Activated CD8-positive, alpha-beta T cell treated with anti-CD3 and anti-CD28 coated beads, Interleukin-2, amount 10 ng/mL, durations not matched to agents 7 days and 5 days (primary cell): ENCODE measurements around the gene ITGA11. TPM values are rescaled to one million over a fixed set of nuclear protein-coding genes. Genes with fewer than 3 reads are reported as not detected.

ENCODE experiments used
- ATAC-seq: fragments of 150-1000 bp; cut with Tn5 transposase; one replicate; pipeline ENCODE4 v1.10.0; 2021; ENCODE audit warnings: moderate library complexity
- CTCF ChIA-PET: fragments of 350-600 bp; sonication (Branson Sonifier 250); formaldehyde crosslinking; loops from one replicate; lab custom pipeline; 2021; ENCODE audit warnings: antibody characterized with exemption; lab: Charles Lee
- POLR2A ChIA-PET: fragments of 350-600 bp; sonication (Branson Sonifier 250); formaldehyde crosslinking; loops from one replicate; lab custom pipeline; 2021; ENCODE audit warnings: antibody characterized with exemption; lab: Charles Lee
- DNase-seq: peaks from one replicate; pipeline ENCODE4 v3.0.0-alpha.2; 2020
- H3K27ac Mint-ChIP-seq: one replicate; pipeline ENCODE4 v1.8.0; 2021; ENCODE audit warnings: mild to moderate bottlenecking, mixed read lengths
- H3K27me3 Mint-ChIP-seq: one replicate; pipeline ENCODE4 v1.8.0; 2021; ENCODE audit warnings: low read depth, mixed read lengths
- H3K36me3 Mint-ChIP-seq: one replicate; pipeline ENCODE4 v1.8.0; 2021; ENCODE audit warnings: low read depth, mixed read lengths
- H3K4me1 Mint-ChIP-seq: one replicate; pipeline ENCODE4 v1.8.0; 2021; ENCODE audit warnings: low read depth, mixed read lengths
- H3K4me3 Mint-ChIP-seq: one replicate; pipeline ENCODE4 v1.8.0; 2021; ENCODE audit warnings: mild to moderate bottlenecking, mixed read lengths
- H3K9me3 Mint-ChIP-seq: one replicate; pipeline ENCODE4 v1.8.0; 2022; ENCODE audit warnings: mixed read lengths; ENCODE audit not compliant: insufficient read depth
- total RNA-seq, 2 experiments: library from RNA; stranded (reverse); gene quantifications; one replicate each; pipeline ENCODE4 v1.2.3, GENCODE V29; 2021

Gene ITGA11
- total RNA-seq, 2 experiments from 2014 or later, result 0.18 to 0.39 TPM

- Mint-ChIP-seq H3K27me3 (no peaks in the 10 kb centered on the region), H3K9me3 (no peaks in the 10 kb centered on the region), H3K36me3 (no peaks in the 10 kb centered on the region), H3K4me3 (no peak overlapping the region), H3K27ac (no peak overlapping the region), H3K4me1 (peaks cover 25% of the 10 kb centered on the region)
- ATAC-seq (peak; percentile 57), DNase-seq (peak; percentile 70)
- ChIA-PET CTCF (interaction anchor here (0.6 to 9.6 kb wide), 6 partner anchors 10 to 833 kb away, joined by 3 to 143 read pairs (median 4); no protein-coding TSS in a partner anchor), POLR2A (no interaction called here)
Observed at GRCh38 chr15:68383161-68384074, 48.5 kb downstream of the ITGA11 start.

- ChIA-PET POLR2A (no interaction called here), CTCF (interaction anchor here (0.8 to 9.6 kb wide), 7 partner anchors 8 to 129 kb away, joined by 3 to 143 read pairs (median 4); no protein-coding TSS in a partner anchor)
- H3K4me3 Mint-ChIP-seq, result no peak overlapping the region
- H3K9me3 Mint-ChIP-seq, result no peaks in the 10 kb centered on the region
- no peak for DNase-seq
- H3K36me3 Mint-ChIP-seq, result no peaks in the 10 kb centered on the region
- peaks cover 25% of the 10 kb centered on the region for H3K4me1 Mint-ChIP-seq
- no peak overlapping the region for H3K27ac Mint-ChIP-seq
- H3K27me3 Mint-ChIP-seq, result no peaks in the 10 kb centered on the region
- no peak for ATAC-seq
Observed at GRCh38 chr15:68382286-68383007, 49.5 kb downstream of the ITGA11 start.

DNA sequence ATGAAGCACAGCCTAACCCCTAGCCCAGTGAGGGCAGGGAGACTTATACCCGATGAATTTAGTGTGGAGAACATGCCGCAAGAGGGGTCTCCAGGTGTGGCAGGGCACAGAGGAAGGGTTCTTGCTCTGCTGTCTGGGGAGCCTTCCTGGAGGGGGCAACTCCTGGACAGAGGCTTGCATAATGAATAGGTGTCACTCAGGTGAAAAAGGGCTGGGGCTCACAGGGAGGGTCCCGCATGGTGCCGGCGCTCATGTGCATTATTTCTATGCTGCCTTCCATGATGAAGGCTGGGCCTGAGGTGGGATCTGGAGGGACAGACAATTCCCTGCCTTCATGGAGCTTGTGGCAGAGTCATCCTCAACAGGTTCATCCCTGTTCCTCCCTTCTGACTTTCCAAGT is 51.5 kb downstream of the ITGA11 start:
- ChIA-PET CTCF (interaction anchor here (1.6 to 9.6 kb wide), 3 partner anchors 12 to 127 kb away, joined by 4 to 143 read pairs (median 10); no protein-coding TSS in a partner anchor), POLR2A (no interaction called here)
- Mint-ChIP-seq H3K27me3 (no peaks in the 10 kb centered on the region), H3K9me3 (no peaks in the 10 kb centered on the region), H3K4me3 (no peak overlapping the region), H3K4me1 (peaks cover 25% of the 10 kb centered on the region), H3K27ac (no peak overlapping the region), H3K36me3 (no peaks in the 10 kb centered on the region)
- DNase-seq (peak; percentile 14), ATAC-seq (no peak)

- H3K4me3 Mint-ChIP-seq, result peak overlapping the region; percentile 18
- peak; percentile 77 for ATAC-seq
- ChIA-PET CTCF (interaction anchor here (0.7 to 9.6 kb wide), 10 partner anchors 8 to 80 kb away, joined by 3 to 143 read pairs (median 4); no protein-coding TSS in a partner anchor), POLR2A (interaction anchor here (0.8 to 1.5 kb wide), 3 partner anchors 57 to 426 kb away, joined by 3 to 10 read pairs (median 4); partner anchors contain the start of gene FEM1B)
- no peaks in the 10 kb centered on the region for H3K36me3 Mint-ChIP-seq
- H3K9me3 Mint-ChIP-seq, result no peaks in the 10 kb centered on the region
- peak; percentile 40 for DNase-seq
- H3K4me1 Mint-ChIP-seq, result peaks cover 25% of the 10 kb centered on the region
- H3K27me3 Mint-ChIP-seq, result no peaks in the 10 kb centered on the region
- peak overlapping the region; percentile 89 for H3K27ac Mint-ChIP-seq
Observed at GRCh38 chr15:68379759-68380290, 52.1 kb downstream of the ITGA11 start.

DNA sequence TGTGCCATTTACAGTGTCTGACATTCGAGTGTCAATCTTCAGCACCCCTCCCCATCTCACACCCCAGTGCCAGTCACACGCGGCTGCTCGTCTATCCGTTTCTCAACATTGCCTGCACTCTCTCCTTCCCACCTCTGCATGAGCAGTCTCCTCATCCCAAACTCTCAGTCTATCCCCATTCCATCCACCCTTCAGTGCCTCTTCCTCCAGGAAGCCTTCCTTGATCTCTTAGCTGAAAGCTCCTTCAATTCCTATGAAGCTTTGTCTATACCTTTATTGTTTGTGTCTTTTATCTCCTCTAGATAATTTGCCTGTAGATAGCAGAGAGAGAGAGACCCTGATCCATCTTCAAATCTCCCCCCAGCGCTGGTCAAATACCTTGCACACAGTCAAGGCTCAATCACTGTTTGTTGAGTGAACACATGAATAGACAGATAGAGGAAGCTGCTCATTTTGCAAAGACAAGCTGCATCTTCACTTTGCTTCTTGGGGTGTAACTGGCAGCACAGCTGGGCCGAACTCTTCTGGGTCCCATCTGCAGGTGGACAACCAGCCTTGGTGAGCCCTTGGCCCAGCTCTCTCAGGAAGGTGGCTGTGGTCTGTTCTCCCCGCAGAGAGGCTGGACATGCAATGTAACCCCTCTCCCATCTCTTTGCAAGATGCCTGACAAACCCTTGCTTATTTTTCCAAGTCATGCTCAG is 52.8 kb downstream of the ITGA11 start:
- Mint-ChIP-seq H3K9me3 (no peaks in the 10 kb centered on the region), H3K36me3 (no peaks in the 10 kb centered on the region), H3K4me3 (peak overlapping the region; percentile 18), H3K27ac (peak overlapping the region; percentile 89), H3K27me3 (no peaks in the 10 kb centered on the region), H3K4me1 (peaks cover 25% of the 10 kb centered on the region)
- ChIA-PET POLR2A (interaction anchor here (0.8 to 1.5 kb wide), 4 partner anchors 15 to 425 kb away, joined by 3 to 10 read pairs (median 4); partner anchors contain the start of gene FEM1B), CTCF (interaction anchor here (0.7 to 9.6 kb wide), 11 partner anchors 9 to 126 kb away, joined by 3 to 143 read pairs (median 3); no protein-coding TSS in a partner anchor)
- ATAC-seq (no peak), DNase-seq (peak; percentile 21)

- ATAC-seq, result no peak
- CTCF ChIA-PET, result interaction anchor here (1.1 to 9.6 kb wide), 2 partner anchors 73 to 125 kb away, joined by 3 to 143 read pairs; no protein-coding TSS in a partner anchor
- no peaks in the 10 kb centered on the region for H3K36me3 Mint-ChIP-seq
- no peak for DNase-seq
- no peak overlapping the region for H3K4me3 Mint-ChIP-seq
- H3K4me1 Mint-ChIP-seq, result peaks cover 24% of the 10 kb centered on the region
- H3K9me3 Mint-ChIP-seq, result no peaks in the 10 kb centered on the region
- H3K27me3 Mint-ChIP-seq, result no peaks in the 10 kb centered on the region
- POLR2A ChIA-PET, result interaction anchor here (0.9 to 1.5 kb wide), 3 partner anchors 15 to 424 kb away, joined by 3 to 10 read pairs (median 3); partner anchors contain the start of gene FEM1B
- no peak overlapping the region for H3K27ac Mint-ChIP-seq
Observed at GRCh38 chr15:68378595-68378994, 53.4 kb downstream of the ITGA11 start.

DNA sequence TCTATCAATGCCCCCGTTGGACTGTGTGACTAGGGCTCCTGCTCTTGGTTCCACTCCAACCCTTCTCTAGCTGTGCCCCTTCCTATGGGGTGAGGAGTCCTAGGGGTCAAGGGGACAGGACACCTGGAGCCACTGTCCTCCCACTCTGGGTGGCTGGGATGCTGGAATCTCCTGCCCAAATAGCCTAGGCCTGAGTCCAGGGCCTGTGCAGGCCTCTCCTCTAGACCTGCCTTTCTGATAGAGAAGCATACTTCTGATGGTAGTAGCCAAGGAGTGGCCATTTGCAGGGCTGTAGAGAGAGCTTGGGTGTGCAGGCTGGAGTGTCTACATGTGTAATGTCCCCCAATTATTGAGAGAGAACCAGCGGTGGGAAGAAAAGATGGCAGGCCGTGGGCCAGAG is 54.2 kb downstream of the ITGA11 start:
- no peak overlapping the region for H3K27ac Mint-ChIP-seq
- no peaks in the 10 kb centered on the region for H3K9me3 Mint-ChIP-seq
- H3K4me3 Mint-ChIP-seq, result no peak overlapping the region
- H3K27me3 Mint-ChIP-seq, result no peaks in the 10 kb centered on the region
- ChIA-PET POLR2A (no interaction called here), CTCF (interaction anchor here (9.6 kb wide), 1 partner anchor 72 kb away, joined by 143 read pairs; no protein-coding TSS in a partner anchor)
- peaks cover 22% of the 10 kb centered on the region for H3K4me1 Mint-ChIP-seq
- ATAC-seq (no peak), DNase-seq (peak; percentile 13)
- H3K36me3 Mint-ChIP-seq, result no peaks in the 10 kb centered on the region

GRCh38 chr15:68376447-68377060 is 55.4 kb downstream of the ITGA11 start:
- peaks cover 22% of the 10 kb centered on the region for H3K4me1 Mint-ChIP-seq

DNA sequence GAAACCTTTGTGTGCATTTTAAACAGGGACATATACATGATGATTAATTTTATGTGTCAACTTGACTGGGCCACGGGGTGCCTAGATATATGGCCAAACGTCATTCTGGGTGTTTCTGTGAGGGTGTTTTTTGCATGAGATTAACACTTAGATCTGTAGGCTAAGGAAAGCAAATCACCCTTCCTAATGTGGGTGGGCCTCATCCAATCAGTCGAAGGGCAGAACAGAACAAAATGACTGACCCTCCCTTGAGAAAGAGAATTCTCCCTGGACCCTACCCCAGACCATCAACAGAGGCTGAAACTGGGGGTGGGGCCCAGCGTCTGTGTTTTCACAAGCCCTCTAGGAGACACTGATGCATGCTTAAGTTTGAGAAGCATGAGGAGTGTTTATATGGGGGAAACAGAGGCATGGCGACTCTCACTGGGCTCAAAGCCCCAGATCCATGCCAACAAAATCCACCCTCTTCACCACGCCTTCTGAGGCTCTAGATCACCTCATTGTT is 56.2 kb downstream of the ITGA11 start:
- no peak overlapping the region for H3K4me3 Mint-ChIP-seq
- ChIA-PET POLR2A (no interaction called here), CTCF (interaction anchor here (1.8 kb wide), 1 partner anchor 69 kb away, joined by 8 read pairs; no protein-coding TSS in a partner anchor)
- H3K9me3 Mint-ChIP-seq, result no peaks in the 10 kb centered on the region
- peak; percentile 4 for DNase-seq
- no peaks in the 10 kb centered on the region for H3K36me3 Mint-ChIP-seq
- no peak overlapping the region for H3K27ac Mint-ChIP-seq
- peaks cover 20% of the 10 kb centered on the region for H3K4me1 Mint-ChIP-seq
- H3K27me3 Mint-ChIP-seq, result no peaks in the 10 kb centered on the region
- ATAC-seq, result no peak

More at GRCh38 chr15:68376447-68377060, 55.4 kb downstream of the ITGA11 start:
- no peak overlapping the region for H3K4me3 Mint-ChIP-seq
- ATAC-seq, result no peak
- no peaks in the 10 kb centered on the region for H3K9me3 Mint-ChIP-seq
- no peaks in the 10 kb centered on the region for H3K27me3 Mint-ChIP-seq
- no peaks in the 10 kb centered on the region for H3K36me3 Mint-ChIP-seq
- H3K27ac Mint-ChIP-seq, result no peak overlapping the region
- ChIA-PET POLR2A (no interaction called here), CTCF (interaction anchor here (1.8 kb wide), 1 partner anchor 70 kb away, joined by 8 read pairs; no protein-coding TSS in a partner anchor)
- DNase-seq, result peak; percentile 8

DNA sequence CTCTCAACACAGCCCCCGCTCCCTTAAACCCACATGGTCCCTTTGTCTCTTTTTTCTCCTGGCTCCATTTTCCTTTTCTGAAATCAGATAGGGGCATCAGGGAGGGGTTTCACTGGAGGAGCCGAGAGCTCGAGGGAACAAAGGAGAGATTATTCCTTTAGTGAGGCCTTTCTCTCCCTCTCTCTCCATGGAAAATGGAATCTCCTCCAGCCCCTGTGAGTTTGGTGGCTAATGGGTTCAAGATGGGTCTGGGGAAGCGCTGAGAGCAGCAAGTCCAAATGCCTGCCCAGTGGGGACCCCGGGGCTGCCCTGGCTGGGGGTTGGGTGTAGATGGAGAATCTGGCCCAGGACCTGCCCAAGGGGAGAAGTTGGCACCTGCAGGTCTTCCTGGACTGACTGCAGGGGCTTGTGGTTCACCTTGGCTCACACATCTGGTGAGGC is 56.8 kb downstream of the ITGA11 start:
- no peak for ATAC-seq
- CTCF ChIA-PET, result interaction anchor here (1.2 to 2.2 kb wide), 2 partner anchors 69 to 122 kb away, joined by 3 to 12 read pairs; no protein-coding TSS in a partner anchor
- no peaks in the 10 kb centered on the region for H3K9me3 Mint-ChIP-seq
- H3K4me3 Mint-ChIP-seq, result no peak overlapping the region
- no peak for DNase-seq
- H3K27me3 Mint-ChIP-seq, result no peaks in the 10 kb centered on the region
- H3K36me3 Mint-ChIP-seq, result no peaks in the 10 kb centered on the region
- H3K27ac Mint-ChIP-seq, result no peak overlapping the region
- H3K4me1 Mint-ChIP-seq, result peaks cover 17% of the 10 kb centered on the region
- POLR2A ChIA-PET, result no interaction called here
